GM23338 (cell line): ENCODE results near the gene CDKAL1. TPM values are rescaled to one million over a fixed set of nuclear protein-coding genes. Genes with fewer than 3 reads are reported as not detected.
A peak's percentile ranks its signal among the peaks of the same experiment; 100 is the strongest.

Experiments
- ATAC-seq: fragments of 200-7000 bp; cut with Tn5 transposase; 3 replicates; pipeline ENCODE4 v1.9.1; 2020
- DNase-seq: peaks from one replicate; pipeline ENCODE4 v3.0.0-alpha.2; 2015; ENCODE audit warnings: low spot score
- H2AFZ ChIP-seq: fragments of 200-600 bp; sonication (generic); 2 replicates; pipeline ENCODE4 v1.8.0; 2016; ENCODE audit warnings: antibody characterized with exemption, mild to moderate bottlenecking, moderate library complexity
- H3F3A ChIP-seq: fragments of 200-600 bp; sonication (generic); replicated peaks from 2 replicates; pipeline ENCODE4 v1.8.0; 2017; ENCODE audit warnings: antibody characterized with exemption, mixed run types, low read depth
- H3K27ac ChIP-seq: fragments of 200-600 bp; sonication (generic); 2 replicates; pipeline ENCODE4 v1.6.1; 2016; ENCODE audit warnings: low read depth
- H3K27me3 ChIP-seq: fragments of 200-600 bp; sonication (generic); 2 replicates; pipeline ENCODE4 v1.8.0; 2016; ENCODE audit warnings: mild to moderate bottlenecking, mixed run types, moderate library complexity; ENCODE audit not compliant: insufficient read depth
- H3K36me3 ChIP-seq: fragments of 200-600 bp; sonication (generic); 2 replicates; pipeline ENCODE4 v1.8.0; 2016; ENCODE audit warnings: mild to moderate bottlenecking; ENCODE audit not compliant: insufficient read depth
- H3K4me1 ChIP-seq: fragments of 200-600 bp; sonication (generic); 2 replicates; pipeline ENCODE4 v1.8.0; 2016; ENCODE audit warnings: mild to moderate bottlenecking, moderate library complexity; ENCODE audit not compliant: insufficient read depth
- H3K4me2 ChIP-seq: fragments of 200-600 bp; sonication (generic); 2 replicates; pipeline ENCODE4 v1.7.1; 2017; ENCODE audit warnings: mixed run types
- H3K4me3 ChIP-seq: fragments of 200-600 bp; sonication (generic); 2 replicates; pipeline ENCODE4 v1.6.1; 2016; ENCODE audit warnings: mixed run types
- H3K79me2 ChIP-seq: fragments of 200-600 bp; sonication (generic); replicated peaks from 2 replicates; pipeline ENCODE4 v1.8.0; 2017; ENCODE audit warnings: mild to moderate bottlenecking; ENCODE audit not compliant: insufficient read depth
- H3K9me2 ChIP-seq: fragments of 200-600 bp; sonication (generic); 2 replicates; pipeline ENCODE4 v1.8.0; 2017; ENCODE audit not compliant: insufficient read depth
- H4K20me1 ChIP-seq: fragments of 200-600 bp; sonication (generic); replicated peaks from 2 replicates; pipeline ENCODE4 v1.8.0; 2017; ENCODE audit warnings: mild to moderate bottlenecking; ENCODE audit not compliant: insufficient read depth
- H3K27ac Mint-ChIP-seq: 2 replicates; pipeline ENCODE4 v1.8.0; 2020; ENCODE audit warnings: inconsistent platforms, mild to moderate bottlenecking, moderate library complexity, mixed read lengths
- H3K27me3 Mint-ChIP-seq: 3 replicates; pipeline ENCODE4 v1.8.0; 2022; ENCODE audit warnings: low read depth, mild to moderate bottlenecking, moderate library complexity, mixed read lengths, inconsistent platforms; ENCODE audit not compliant: insufficient read depth, poor library complexity
- H3K36me3 Mint-ChIP-seq: 3 replicates; pipeline ENCODE4 v1.8.0; 2021; ENCODE audit warnings: low read depth, mild to moderate bottlenecking, inconsistent platforms, moderate library complexity, mixed read lengths
- H3K4me1 Mint-ChIP-seq: 3 replicates; pipeline ENCODE4 v1.8.0; 2020; ENCODE audit warnings: mild to moderate bottlenecking, inconsistent platforms, mixed read lengths
- H3K4me3 Mint-ChIP-seq: 3 replicates; pipeline ENCODE4 v1.8.0; 2021; ENCODE audit warnings: moderate library complexity, mild to moderate bottlenecking, inconsistent platforms, mixed read lengths
- H3K9me3 Mint-ChIP-seq: 3 replicates; pipeline ENCODE4 v1.8.0; 2020; ENCODE audit warnings: moderate library complexity, mild to moderate bottlenecking, inconsistent platforms, mixed read lengths
- ETS1 ChIP-seq: IDR thresholded peaks from 2 replicates; pipeline ENCODE4 v1.6.1; 2016; ENCODE audit warnings: antibody characterized with exemption
- EZH2 ChIP-seq: fragments of 200-600 bp; sonication (generic); IDR thresholded peaks from one replicate; pipeline ENCODE4 v1.8.0; 2017; ENCODE audit warnings: antibody characterized with exemption, mild to moderate bottlenecking, low read depth; ENCODE audit not compliant: unreplicated experiment
- NANOG ChIP-seq: IDR thresholded peaks from 2 replicates; pipeline ENCODE4 v1.6.1; 2016; ENCODE audit warnings: antibody characterized with exemption, borderline replicate concordance
- POLR2AphosphoS5 ChIP-seq: IDR thresholded peaks from 2 replicates; pipeline ENCODE4 v1.6.1; 2016; ENCODE audit warnings: antibody characterized with exemption, low read depth
- REST ChIP-seq: IDR thresholded peaks from one replicate; pipeline ENCODE4 v1.6.1; 2018; ENCODE audit warnings: antibody characterized with exemption; ENCODE audit not compliant: unreplicated experiment
- STAT1 ChIP-seq: IDR thresholded peaks from one replicate; pipeline ENCODE4 v1.6.1; 2016; ENCODE audit warnings: antibody characterized with exemption; ENCODE audit not compliant: unreplicated experiment
- ZNF462 ChIP-seq: fragments of 250-450 bp; sonication (Bioruptor Pico); IDR thresholded peaks from 2 replicates; pipeline ENCODE4 v1.5.0; 2020; ENCODE audit warnings: mild to moderate bottlenecking, moderate library complexity
- polyA plus RNA-seq: library from polyadenylated mRNA; unstranded; fragments of >200 nt; fragmentation: Nextera tagmentation; extraction: Ambion mirVana; gene quantifications from 2 replicates; pipeline ENCODE4 v1.2.1, GENCODE V29; 2016
- total RNA-seq: library from RNA; depleted of rRNA; stranded (reverse); fragments of >200 nt; shearing (Covaris generic); gene quantifications from 2 replicates; pipeline ENCODE4 v1.2.3, GENCODE V29; 2014

The CDKAL1 gene
- total and polyA plus RNA-seq, 2 experiments from 2014 or later = 17.8 to 35.0 TPM

GRCh38 chr6:20833881-20834515, 299.7 kb downstream of the CDKAL1 start:
- no peak for TF ChIP-seq STAT1
- TF ChIP-seq NANOG = no peak
- peak; percentile 80 for TF ChIP-seq ZNF462 (CRISPR knock-in tag)
- TF ChIP-seq REST = no peak
- TF ChIP-seq EZH2 = no peak
- no peak for TF ChIP-seq ETS1
- TF ChIP-seq POLR2AphosphoS5 = no peak
- peaks cover 2% of the 10 kb centered on the region for H3K27me3 Mint-ChIP-seq
- Histone ChIP-seq H3K79me2 (no peaks in the 10 kb centered on the region), H3K4me1 (peaks cover 14% of the 10 kb centered on the region), H3F3A (no peaks in the 10 kb centered on the region), H3K9me2 (no peaks in the 10 kb centered on the region), H2AFZ (no peak overlapping the region), H3K36me3 (no peaks in the 10 kb centered on the region), H3K27me3 (no peaks in the 10 kb centered on the region), H4K20me1 (no peaks in the 10 kb centered on the region), H3K4me3 (no peak overlapping the region), H3K4me2 (no peak overlapping the region), H3K27ac (peak overlapping the region; percentile 53)
- no peak overlapping the region for H3K27ac Mint-ChIP-seq
- H3K9me3 Mint-ChIP-seq = no peaks in the 10 kb centered on the region
- peaks cover 14% of the 10 kb centered on the region for H3K4me1 Mint-ChIP-seq
- DNase-seq (peak; percentile 72), ATAC-seq (peak; percentile 86)
- H3K36me3 Mint-ChIP-seq = no peaks in the 10 kb centered on the region
- no peak overlapping the region for H3K4me3 Mint-ChIP-seq
